IPS-18a (cell line): ENCODE results near the gene CREB5.
"Not testable (repeated sequence)": the region's sequence is repeated elsewhere in the genome, so short reads cannot be mapped to it uniquely, and the experiment has no call there.

Source experiments
- H3K27ac ChIP-seq: one replicate; pipeline ENCODE4 v1.5.1; 2013; ENCODE audit warnings: low read length
- H3K27me3 ChIP-seq: one replicate; pipeline ENCODE4 v1.6.1; 2013; ENCODE audit warnings: mild to moderate bottlenecking, low read length; ENCODE audit not compliant: control insufficient read depth, insufficient read depth
- H3K36me3 ChIP-seq: one replicate; pipeline ENCODE4 v1.6.1; 2013; ENCODE audit warnings: low read depth, low read length; ENCODE audit not compliant: control insufficient read depth
- H3K4me1 ChIP-seq: one replicate; pipeline ENCODE4 v1.6.1; 2013; ENCODE audit warnings: low read depth, low read length; ENCODE audit not compliant: control insufficient read depth
- H3K4me3 ChIP-seq: one replicate; pipeline ENCODE4 v1.5.1; 2013; ENCODE audit warnings: low read length
- H3K9ac ChIP-seq: one replicate; pipeline ENCODE4 v1.6.1; 2013; ENCODE audit warnings: mild to moderate bottlenecking, low read length, moderate library complexity
- H3K9me3 ChIP-seq: one replicate; pipeline ENCODE4 v1.6.1; 2013; ENCODE audit warnings: low read depth, low read length; ENCODE audit not compliant: control insufficient read depth

The CREB5 gene

DNA sequence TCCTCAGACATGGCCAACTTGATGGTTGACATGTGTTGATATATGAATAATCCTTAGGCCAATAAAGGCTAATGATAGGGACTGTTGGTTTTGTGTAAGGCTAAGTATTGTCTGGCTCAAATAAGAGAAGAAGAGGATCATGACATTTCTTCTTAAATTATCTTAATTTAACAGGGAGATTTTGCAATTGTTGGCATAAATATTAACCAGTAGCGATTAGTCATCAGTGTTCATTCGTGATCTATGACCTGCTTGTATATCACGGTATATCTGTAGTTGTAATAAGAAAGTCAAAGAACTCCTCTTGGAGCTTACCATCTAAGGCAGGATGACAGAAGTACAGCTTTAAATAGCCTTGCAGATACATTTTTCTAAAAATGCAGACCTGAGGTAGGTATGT is 196.4 kb downstream of the CREB5 start:
- no peaks in the 10 kb centered on the region for H3K27me3 ChIP-seq
- H3K36me3 ChIP-seq = no peaks in the 10 kb centered on the region
- no peaks in the 10 kb centered on the region for H3K9me3 ChIP-seq
- no peak overlapping the region for H3K9ac ChIP-seq
- H3K27ac ChIP-seq = no peak overlapping the region
- no peaks in the 10 kb centered on the region for H3K4me1 ChIP-seq
- H3K4me3 ChIP-seq = no peak overlapping the region

DNA sequence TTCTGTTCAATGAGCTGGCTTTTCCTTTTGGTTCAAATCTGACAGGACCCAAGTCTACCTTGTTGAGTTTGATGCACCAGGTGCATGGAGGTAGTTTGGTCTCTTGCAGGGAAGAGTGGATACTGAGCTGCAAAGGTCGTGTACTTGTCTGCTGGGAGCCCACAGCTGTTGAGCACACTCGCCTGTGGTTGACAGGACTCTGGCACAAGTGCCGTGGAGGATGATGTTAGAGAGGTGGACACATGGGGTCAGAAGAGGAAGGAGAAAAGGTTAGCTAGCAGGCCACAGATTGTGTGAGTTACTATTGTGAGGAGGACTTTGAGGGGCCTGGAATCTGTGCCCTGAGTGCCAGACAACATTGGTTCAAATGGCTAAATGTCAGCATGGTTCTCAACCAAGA is 197.3 kb downstream of the CREB5 start:
- H3K4me3 ChIP-seq = no peak overlapping the region
- H3K27me3 ChIP-seq = no peaks in the 10 kb centered on the region
- H3K4me1 ChIP-seq = no peaks in the 10 kb centered on the region
- H3K27ac ChIP-seq = no peak overlapping the region
- no peaks in the 10 kb centered on the region for H3K36me3 ChIP-seq
- no peaks in the 10 kb centered on the region for H3K9me3 ChIP-seq
- H3K9ac ChIP-seq = no peak overlapping the region

DNA sequence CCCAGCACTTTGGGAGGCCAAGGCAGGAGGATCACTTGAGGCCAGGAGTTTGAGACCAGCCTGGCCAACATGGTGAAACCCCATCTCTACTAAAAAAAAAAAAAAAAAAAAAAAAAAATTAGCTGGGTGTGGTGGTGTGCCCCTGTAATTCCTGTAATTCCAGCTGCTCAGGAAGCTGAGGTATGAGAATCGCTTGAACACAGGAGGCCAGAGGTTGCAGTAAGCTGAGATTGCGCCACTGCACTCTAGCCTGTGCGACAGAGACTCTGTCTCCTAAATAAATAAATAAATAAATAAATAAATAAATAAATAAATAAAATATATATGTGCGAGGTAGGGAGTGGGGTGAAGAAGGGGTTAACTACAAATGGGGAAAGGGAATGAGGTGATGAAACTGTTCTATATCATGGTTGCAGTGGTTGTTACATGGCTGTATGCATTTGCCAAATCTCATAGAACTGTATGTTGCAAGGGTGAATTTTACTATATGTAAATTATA is 199.1 kb downstream of the CREB5 start:
- not testable (repeated sequence) for H3K9ac ChIP-seq, H3K27ac ChIP-seq, H3K36me3 ChIP-seq, H3K9me3 ChIP-seq, H3K27me3 ChIP-seq, H3K4me1 ChIP-seq, H3K4me3 ChIP-seq

DNA sequence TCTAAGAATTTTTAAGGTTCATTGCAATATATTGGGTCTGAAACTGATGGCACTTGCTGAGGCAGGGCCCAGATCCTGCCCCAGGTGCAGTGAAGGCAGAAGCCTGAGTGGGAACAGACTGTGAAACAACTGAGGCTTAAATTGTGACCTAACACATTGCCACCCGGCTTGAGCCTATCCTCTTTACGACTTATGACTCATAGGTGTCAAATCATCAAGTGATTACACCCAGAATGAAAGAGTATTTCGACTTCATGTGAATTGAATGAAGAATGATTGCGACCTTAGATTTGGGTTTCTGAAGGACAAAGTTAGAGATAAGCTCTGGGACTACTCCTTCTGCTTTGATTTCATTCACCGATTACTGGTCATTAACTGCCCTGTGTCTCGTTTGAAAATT is 200.9 kb downstream of the CREB5 start:
- no peaks in the 10 kb centered on the region for H3K4me1 ChIP-seq
- H3K4me3 ChIP-seq = no peak overlapping the region
- no peaks in the 10 kb centered on the region for H3K27me3 ChIP-seq
- no peak overlapping the region for H3K27ac ChIP-seq
- H3K9me3 ChIP-seq = no peaks in the 10 kb centered on the region
- H3K36me3 ChIP-seq = no peaks in the 10 kb centered on the region
- H3K9ac ChIP-seq = no peak overlapping the region

DNA sequence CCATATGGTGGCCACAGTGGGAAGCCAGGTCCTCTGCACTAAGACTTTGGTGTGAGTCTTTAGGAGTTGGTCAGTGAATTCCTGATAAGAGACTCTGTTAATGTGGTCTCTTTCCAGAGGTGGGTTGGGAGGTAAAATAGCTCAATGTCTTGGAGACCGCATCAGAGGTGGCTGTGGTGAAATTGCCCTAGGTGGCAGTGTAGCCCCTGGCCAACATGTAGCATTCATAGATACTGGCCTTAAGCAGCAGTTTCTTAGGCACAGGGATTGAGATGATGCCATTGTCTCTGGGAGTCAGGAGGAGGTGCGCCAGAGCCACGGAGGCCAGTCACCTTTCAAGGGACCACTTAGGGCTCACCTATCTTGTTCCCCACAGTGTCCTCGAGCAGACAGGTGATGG is 202.8 kb downstream of the CREB5 start:
- Histone ChIP-seq H3K9me3 (no peaks in the 10 kb centered on the region), H3K4me3 (no peak overlapping the region), H3K4me1 (no peaks in the 10 kb centered on the region), H3K9ac (no peak overlapping the region), H3K36me3 (no peaks in the 10 kb centered on the region), H3K27ac (no peak overlapping the region), H3K27me3 (no peaks in the 10 kb centered on the region)

DNA sequence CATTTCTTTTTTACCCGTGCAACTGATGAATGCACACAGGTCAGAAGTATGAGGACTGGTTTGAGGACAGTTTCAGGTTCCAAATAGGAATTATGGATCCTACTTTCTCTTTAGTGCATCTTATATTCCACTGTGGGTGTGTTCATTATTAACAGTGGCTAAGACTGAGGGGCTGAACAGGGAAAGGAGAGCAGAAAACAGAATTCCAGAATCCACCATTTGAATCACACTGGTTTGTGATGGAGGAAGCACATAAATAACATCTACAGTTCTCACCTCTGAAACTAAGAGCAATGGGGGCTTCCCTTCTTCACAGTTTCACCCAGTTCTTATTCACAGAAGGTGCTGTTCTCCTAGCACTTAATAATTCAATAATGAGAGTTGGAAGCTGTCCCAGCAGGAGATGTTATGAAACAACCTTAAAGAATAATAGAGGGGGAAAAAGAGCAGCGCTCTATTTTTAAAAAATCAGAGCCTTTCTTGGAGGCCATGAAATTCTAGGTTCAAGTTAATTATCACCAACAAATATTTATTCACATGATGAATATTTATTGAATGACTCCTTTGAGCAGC is 205.1 kb downstream of the CREB5 start:
- Histone ChIP-seq H3K36me3 (no peaks in the 10 kb centered on the region), H3K4me1 (no peaks in the 10 kb centered on the region), H3K4me3 (no peak overlapping the region), H3K9ac (no peak overlapping the region), H3K27ac (no peak overlapping the region), H3K27me3 (no peaks in the 10 kb centered on the region), H3K9me3 (no peaks in the 10 kb centered on the region)

DNA sequence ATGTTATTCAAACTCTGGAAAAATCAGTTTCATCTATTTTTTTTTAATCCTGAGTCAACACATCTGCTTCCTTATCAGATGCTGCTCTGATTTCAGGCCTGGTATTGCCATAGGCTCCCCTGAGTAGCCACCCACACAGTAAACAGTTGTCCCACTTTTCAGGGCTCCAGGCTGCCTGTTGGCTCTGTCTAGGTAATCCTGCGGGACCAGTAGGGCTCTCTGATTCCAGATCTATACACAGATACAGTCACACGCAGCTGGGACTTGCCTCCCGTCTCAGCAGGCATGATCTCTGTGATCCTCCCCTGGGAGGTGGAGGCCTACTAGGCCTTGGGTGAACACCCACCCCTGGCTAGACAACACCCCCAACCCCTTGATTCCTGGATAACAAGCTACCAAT is 206.1 kb downstream of the CREB5 start:
- Histone ChIP-seq H3K36me3 (no peaks in the 10 kb centered on the region), H3K4me1 (no peaks in the 10 kb centered on the region), H3K4me3 (no peak overlapping the region), H3K27ac (no peak overlapping the region), H3K27me3 (no peaks in the 10 kb centered on the region), H3K9me3 (no peaks in the 10 kb centered on the region), H3K9ac (no peak overlapping the region)

DNA sequence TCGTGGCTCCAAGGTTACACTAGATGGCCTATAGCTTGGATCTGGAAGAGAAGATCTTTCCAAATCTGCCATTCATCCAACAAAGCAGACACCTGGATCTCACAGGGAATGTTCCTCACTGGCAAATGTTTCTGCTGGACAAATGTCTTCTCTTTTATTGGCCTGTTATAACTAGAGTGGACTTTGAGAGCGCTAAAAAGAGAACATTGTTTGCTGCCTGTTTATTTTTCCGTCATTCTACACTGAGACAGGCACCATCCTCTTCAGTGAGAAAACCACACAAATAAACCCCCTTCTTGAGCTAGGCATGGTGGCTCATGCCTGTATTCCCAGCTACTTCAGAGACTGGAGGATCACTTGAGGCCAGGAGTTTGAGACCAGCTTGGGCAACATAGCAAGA is 206.9 kb downstream of the CREB5 start:
- H3K27ac ChIP-seq = no peak overlapping the region
- H3K4me3 ChIP-seq = no peak overlapping the region
- H3K9ac ChIP-seq = no peak overlapping the region
- no peaks in the 10 kb centered on the region for H3K36me3 ChIP-seq
- no peaks in the 10 kb centered on the region for H3K27me3 ChIP-seq
- no peaks in the 10 kb centered on the region for H3K4me1 ChIP-seq
- no peaks in the 10 kb centered on the region for H3K9me3 ChIP-seq

DNA sequence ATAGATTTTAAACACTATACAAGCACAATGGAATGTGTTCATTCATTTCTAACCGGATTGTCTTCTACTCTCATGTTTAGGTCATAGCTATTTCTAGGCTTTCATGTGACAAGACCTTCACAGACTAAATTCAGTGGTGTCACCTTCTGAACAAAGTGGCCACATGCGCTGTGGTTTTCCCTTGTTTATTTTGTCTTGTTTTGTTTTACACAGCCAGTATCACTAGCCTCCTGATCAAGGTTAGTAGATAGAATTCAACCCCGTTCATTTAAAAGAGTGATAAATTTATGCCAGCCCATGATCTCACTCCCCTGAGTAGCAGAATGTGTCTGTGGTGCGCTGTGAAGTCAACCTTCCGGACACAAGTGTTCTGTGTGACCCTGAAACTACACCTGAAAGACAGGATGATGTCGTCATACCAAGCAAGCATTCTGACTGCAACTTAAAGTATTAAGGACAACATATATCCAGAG is 209.1 kb downstream of the CREB5 start:
- Histone ChIP-seq H3K27ac (no peak overlapping the region), H3K4me3 (no peak overlapping the region), H3K4me1 (no peaks in the 10 kb centered on the region), H3K36me3 (no peaks in the 10 kb centered on the region), H3K9ac (no peak overlapping the region), H3K27me3 (no peaks in the 10 kb centered on the region), H3K9me3 (no peaks in the 10 kb centered on the region)

DNA sequence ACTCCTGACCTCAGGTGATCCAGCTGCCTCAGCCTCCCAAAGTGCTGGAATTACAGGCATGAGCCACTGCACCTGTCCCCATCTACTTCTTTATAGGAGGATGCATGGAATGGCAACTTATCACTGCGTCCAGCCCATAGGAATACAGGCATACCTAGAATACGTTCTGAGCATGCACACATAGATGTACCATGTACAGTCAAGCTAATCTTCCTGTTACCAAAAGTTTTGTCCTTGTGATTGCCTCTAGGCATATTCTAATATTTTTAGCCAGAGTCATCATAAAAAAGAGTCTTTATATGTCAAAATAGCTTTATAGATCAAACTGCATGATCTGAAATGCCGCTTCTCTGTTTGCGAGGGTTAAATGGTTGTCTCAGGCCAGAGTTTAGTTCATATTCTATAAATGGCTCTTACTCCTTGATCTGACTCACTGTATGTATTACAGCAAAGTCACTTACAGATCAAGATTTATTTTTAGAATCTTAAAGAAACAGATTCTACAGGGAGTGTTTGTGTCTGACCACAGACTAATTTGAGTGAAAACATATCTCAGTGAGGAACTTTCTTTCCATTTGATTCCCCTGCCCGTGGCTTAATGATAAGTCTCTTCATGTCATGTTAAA is 210.9 kb downstream of the CREB5 start:
- Histone ChIP-seq H3K4me1 (no peaks in the 10 kb centered on the region), H3K9ac (no peak overlapping the region), H3K27me3 (no peaks in the 10 kb centered on the region), H3K9me3 (no peaks in the 10 kb centered on the region), H3K36me3 (no peaks in the 10 kb centered on the region), H3K27ac (no peak overlapping the region), H3K4me3 (no peak overlapping the region)

DNA sequence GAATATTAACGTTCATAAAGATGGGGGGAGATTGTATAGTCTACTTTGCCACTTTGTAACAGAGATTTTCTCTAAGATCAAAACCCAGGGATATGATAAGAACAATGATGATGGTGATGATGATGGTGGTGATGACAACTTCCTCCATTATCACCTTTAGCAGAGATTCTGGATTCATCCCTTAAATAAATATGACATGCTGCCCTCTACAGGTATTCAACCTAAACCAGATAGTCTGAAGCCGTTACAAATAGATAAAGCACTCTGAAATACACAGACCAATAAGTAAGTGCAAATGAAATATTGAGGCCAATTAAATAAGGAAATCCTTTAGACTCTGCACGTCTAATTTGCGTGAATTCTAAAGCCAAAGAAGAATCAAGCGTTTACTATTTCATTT is 211.5 kb downstream of the CREB5 start:
- Histone ChIP-seq H3K27ac (no peak overlapping the region), H3K27me3 (no peaks in the 10 kb centered on the region), H3K4me3 (no peak overlapping the region)

DNA sequence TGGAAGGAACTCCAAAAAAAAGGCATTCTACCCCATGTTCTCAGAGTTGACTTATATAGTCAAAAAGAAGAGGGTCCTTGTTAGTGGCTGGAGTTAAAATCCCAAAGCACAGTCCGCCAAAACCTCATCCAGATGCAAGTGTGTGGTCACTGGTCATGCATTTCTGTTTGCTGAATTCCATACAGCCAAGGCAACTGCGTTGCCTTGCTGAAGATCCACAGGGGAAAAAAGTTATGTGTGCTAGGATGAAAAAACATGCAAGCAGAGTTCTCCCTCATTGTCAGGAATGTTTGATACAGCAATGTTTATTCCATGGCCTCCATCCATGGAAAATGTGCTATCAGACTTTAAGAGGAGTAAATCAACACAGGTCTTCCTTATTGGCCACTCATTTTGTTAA is 213.1 kb downstream of the CREB5 start:
- Histone ChIP-seq H3K4me3 (no peak overlapping the region), H3K9me3 (no peaks in the 10 kb centered on the region), H3K9ac (no peak overlapping the region), H3K27me3 (no peaks in the 10 kb centered on the region), H3K4me1 (no peaks in the 10 kb centered on the region), H3K36me3 (no peaks in the 10 kb centered on the region), H3K27ac (no peak overlapping the region)

More for the DNA sequence above, 211.5 kb downstream of the CREB5 start:
- Histone ChIP-seq H3K36me3 (no peaks in the 10 kb centered on the region), H3K4me1 (no peaks in the 10 kb centered on the region), H3K9me3 (no peaks in the 10 kb centered on the region), H3K9ac (no peak overlapping the region)
